K562 (cell line): Measurements from ENCODE around the gene PRCP. TPM values are rescaled to one million over a fixed set of nuclear protein-coding genes. Genes with fewer than 3 reads are reported as not detected.

Experiments used
- MAFG ChIP-seq: fragments of 450-650 bp; conservative IDR thresholded peaks from 2 replicates; pipeline ENCODE4 v1.6.1; 2016; ENCODE audit warnings: missing genetic modification characterization, missing compliant biosample characterization
- MCM5 ChIP-seq: fragments of 450-650 bp; IDR thresholded peaks from 2 replicates; pipeline ENCODE4 v1.6.1; 2016; ENCODE audit warnings: low read depth
- NCOA6 ChIP-seq: fragments of 450-650 bp; IDR thresholded peaks from 2 replicates; pipeline ENCODE4 v1.6.1; 2017; ENCODE audit warnings: mild to moderate bottlenecking
- RCOR1 ChIP-seq, 2 experiments: IDR thresholded peaks; 2 replicates each; pipeline ENCODE4 v1.6.1; 2012; ENCODE audit warnings: low read depth in 2 of 2, low read length in 2 of 2, borderline replicate concordance in 1 of 2, improper control_type of control experiment in 1 of 2
- TSC22D4 ChIP-seq: fragments of 450-650 bp; IDR thresholded peaks from 2 replicates; pipeline ENCODE4 v1.6.1; 2016; ENCODE audit warnings: missing genetic modification characterization, missing biosample characterization, control low read depth
- ZNF140 ChIP-seq: fragments of 250-450 bp; sonication (Bioruptor Pico); IDR thresholded peaks from 2 replicates; pipeline ENCODE4 v1.8.0; 2021; ENCODE audit warnings: moderate library complexity, mild to moderate bottlenecking, inconsistent platforms
- polyA plus RNA-seq, 8 experiments: library from polyadenylated mRNA; depleted of rRNA in 4 of 8; stranded (reverse) in 5 of 8; unstranded in 3 of 8; fragments of >200 nt; fragmentation: Nextera tagmentation in 2 of 8; fragmentation: Illumina TruSeq in 1 of 8; extraction: Ambion mirVana in 2 of 8; extraction: Trizol in 1 of 8; gene quantifications; 2 replicates each; pipeline versions ENCODE4 v1.2.1 to v1.2.3, GENCODE V29; 2011 to 2014; ENCODE audit warnings: inconsistent platforms in 1 of 8, missing spikeins in 1 of 8
- total RNA-seq, 7 experiments: library from RNA; depleted of rRNA in 6 of 7; stranded (reverse); fragments of >200 nt in 6 of 7; fragmentation: Illumina TruSeq in 2 of 7; extraction: Trizol in 2 of 7; gene quantifications; 2 replicates each; pipeline versions ENCODE4 v1.2.1 to v1.2.3, GENCODE V29; 2011 to 2021; ENCODE audit warnings: low replicate concordance in 1 of 7
- TF ChIP-seq, protein P1 (sequence below): fragments of 450-650 bp; IDR thresholded peaks from 2 replicates; pipeline ENCODE4 v1.6.1; 2016; ENCODE audit warnings: mild to moderate bottlenecking
- TF ChIP-seq, protein P2 (sequence below), 3 experiments: fragments of 200-800 bp in 1 of 3; fragments of 250-450 bp in 1 of 3; fragments of 450-650 bp in 1 of 3; sonication (Bioruptor Pico) in 1 of 3; sonication (Bioruptor generic) in 1 of 3; formaldehyde crosslinking in 1 of 3; IDR thresholded peaks; 2 replicates each; pipeline versions ENCODE4 v1.6.1 to v1.8.0; 2016 to 2022; ENCODE audit warnings: mild to moderate bottlenecking in 2 of 3, missing genetic modification characterization in 2 of 3, missing compliant biosample characterization in 1 of 3, moderate library complexity in 1 of 3

Gene PRCP
- total and polyA plus RNA-seq, 9 of the 15 experiments (the other 6 are each of a cell fraction or from before 2014, with no cell fraction given), result 9.5 to 43.1 (median 23.2) TPM

- TF ChIP-seq, protein P1, sequence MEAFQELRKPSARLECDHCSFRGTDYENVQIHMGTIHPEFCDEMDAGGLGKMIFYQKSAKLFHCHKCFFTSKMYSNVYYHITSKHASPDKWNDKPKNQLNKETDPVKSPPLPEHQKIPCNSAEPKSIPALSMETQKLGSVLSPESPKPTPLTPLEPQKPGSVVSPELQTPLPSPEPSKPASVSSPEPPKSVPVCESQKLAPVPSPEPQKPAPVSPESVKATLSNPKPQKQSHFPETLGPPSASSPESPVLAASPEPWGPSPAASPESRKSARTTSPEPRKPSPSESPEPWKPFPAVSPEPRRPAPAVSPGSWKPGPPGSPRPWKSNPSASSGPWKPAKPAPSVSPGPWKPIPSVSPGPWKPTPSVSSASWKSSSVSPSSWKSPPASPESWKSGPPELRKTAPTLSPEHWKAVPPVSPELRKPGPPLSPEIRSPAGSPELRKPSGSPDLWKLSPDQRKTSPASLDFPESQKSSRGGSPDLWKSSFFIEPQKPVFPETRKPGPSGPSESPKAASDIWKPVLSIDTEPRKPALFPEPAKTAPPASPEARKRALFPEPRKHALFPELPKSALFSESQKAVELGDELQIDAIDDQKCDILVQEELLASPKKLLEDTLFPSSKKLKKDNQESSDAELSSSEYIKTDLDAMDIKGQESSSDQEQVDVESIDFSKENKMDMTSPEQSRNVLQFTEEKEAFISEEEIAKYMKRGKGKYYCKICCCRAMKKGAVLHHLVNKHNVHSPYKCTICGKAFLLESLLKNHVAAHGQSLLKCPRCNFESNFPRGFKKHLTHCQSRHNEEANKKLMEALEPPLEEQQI, result no peak
- no peak for TF ChIP-seq ZNF140 (CRISPR knock-in tag)
- no peak for TF ChIP-seq MAFG (tag)
- no peak for TF ChIP-seq TSC22D4 (tag)
- TF ChIP-seq NCOA6, result no peak
- no peak for TF ChIP-seq MCM5
- TF ChIP-seq RCOR1 (IDR thresholded peaks at IDR 0.05; ENCODE audit: borderline replicate concordance in 1 of 2, low read depth in 2 of 2, low read length in 2 of 2), result no peak
- TF ChIP-seq, protein P2, sequence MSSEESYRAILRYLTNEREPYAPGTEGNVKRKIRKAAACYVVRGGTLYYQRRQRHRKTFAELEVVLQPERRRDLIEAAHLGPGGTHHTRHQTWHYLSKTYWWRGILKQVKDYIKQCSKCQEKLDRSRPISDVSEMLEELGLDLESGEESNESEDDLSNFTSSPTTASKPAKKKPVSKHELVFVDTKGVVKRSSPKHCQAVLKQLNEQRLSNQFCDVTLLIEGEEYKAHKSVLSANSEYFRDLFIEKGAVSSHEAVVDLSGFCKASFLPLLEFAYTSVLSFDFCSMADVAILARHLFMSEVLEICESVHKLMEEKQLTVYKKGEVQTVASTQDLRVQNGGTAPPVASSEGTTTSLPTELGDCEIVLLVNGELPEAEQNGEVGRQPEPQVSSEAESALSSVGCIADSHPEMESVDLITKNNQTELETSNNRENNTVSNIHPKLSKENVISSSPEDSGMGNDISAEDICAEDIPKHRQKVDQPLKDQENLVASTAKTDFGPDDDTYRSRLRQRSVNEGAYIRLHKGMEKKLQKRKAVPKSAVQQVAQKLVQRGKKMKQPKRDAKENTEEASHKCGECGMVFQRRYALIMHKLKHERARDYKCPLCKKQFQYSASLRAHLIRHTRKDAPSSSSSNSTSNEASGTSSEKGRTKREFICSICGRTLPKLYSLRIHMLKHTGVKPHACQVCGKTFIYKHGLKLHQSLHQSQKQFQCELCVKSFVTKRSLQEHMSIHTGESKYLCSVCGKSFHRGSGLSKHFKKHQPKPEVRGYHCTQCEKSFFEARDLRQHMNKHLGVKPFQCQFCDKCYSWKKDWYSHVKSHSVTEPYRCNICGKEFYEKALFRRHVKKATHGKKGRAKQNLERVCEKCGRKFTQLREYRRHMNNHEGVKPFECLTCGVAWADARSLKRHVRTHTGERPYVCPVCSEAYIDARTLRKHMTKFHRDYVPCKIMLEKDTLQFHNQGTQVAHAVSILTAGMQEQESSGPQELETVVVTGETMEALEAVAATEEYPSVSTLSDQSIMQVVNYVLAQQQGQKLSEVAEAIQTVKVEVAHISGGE (CRISPR knock-in tag; IDR thresholded peaks at IDR 0.05), result no peak
Observed at GRCh38 chr11:82930229-82930628, 30.0 kb upstream of the PRCP start (continued).
